Gastrocnemius medialis (tissue), 4 donors: ENCODE results near the gene MPRIP. TPM values are rescaled to one million over a fixed set of nuclear protein-coding genes. Genes with fewer than 3 reads are reported as not detected.

Source experiments
- ATAC-seq, 2 donors: fragments of 150-250 bp; one replicate each; pipeline ENCODE4 v1.9.1; 2016
- DNase-seq, 2 donors: peaks; one replicate each; pipeline ENCODE4 v3.0.0-alpha.2; 2019
- H3K27ac ChIP-seq, 4 donors: fragments of 200-600 bp; sonication (generic); 1 replicate in 1 of 4; 2 replicates in 3 of 4; pipeline ENCODE4 v1.5.1; 2016 to 2018; ENCODE audit warnings: mild to moderate bottlenecking in 2 of 4, moderate library complexity in 1 of 4
- H3K27me3 ChIP-seq, 3 donors: fragments of 200-600 bp; sonication (generic) in 2 of 3; 1 replicate in 1 of 3; 2 replicates in 2 of 3; pipeline versions ENCODE4 v1.5.1 to v1.6.0; 2016 to 2019; ENCODE audit warnings: mild to moderate bottlenecking in 1 of 3, moderate library complexity in 1 of 3
- H3K36me3 ChIP-seq, 2 donors: fragments of 200-600 bp; sonication (generic) in 1 of 2; one replicate each; pipeline ENCODE4 v1.5.1; 2017 to 2018
- H3K4me1 ChIP-seq, 2 donors: fragments of 200-600 bp; sonication (generic) in 1 of 2; one replicate each; pipeline ENCODE4 v1.5.1; 2016 to 2017; ENCODE audit warnings: mild to moderate bottlenecking in 2 of 2
- H3K4me3 ChIP-seq, 4 donors: fragments of 200-600 bp; sonication (generic) in 3 of 4; 1 replicate in 1 of 4; 2 replicates in 3 of 4; pipeline ENCODE4 v1.5.1; 2016 to 2019; ENCODE audit warnings: mild to moderate bottlenecking in 2 of 4
- H3K9me3 ChIP-seq, 3 donors: fragments of 200-600 bp; sonication (generic) in 2 of 3; 1 replicate in 1 of 3; 2 replicates in 2 of 3; pipeline ENCODE4 v1.5.1; 2016 to 2019
- CTCF ChIP-seq, 5 experiments: fragments of 450-650 bp in 3 of 5; fragments of 200-600 bp in 2 of 5; sonication (generic) in 2 of 5; IDR thresholded peaks in 4 of 5; conservative IDR thresholded peaks in 1 of 5; 1 replicate in 4 of 5; 2 replicates in 1 of 5; pipeline ENCODE4 v1.5.1; 2016 to 2019; ENCODE audit warnings: antibody characterized with exemption in 5 of 5, mild to moderate bottlenecking in 3 of 5, moderate library complexity in 3 of 5
- POLR2A ChIP-seq, 2 donors: fragments of 450-650 bp; IDR thresholded peaks; one replicate each; pipeline ENCODE4 v1.6.1; 2017; ENCODE audit warnings: antibody characterized with exemption in 2 of 2, mild to moderate bottlenecking in 2 of 2, moderate library complexity in 2 of 2
- in situ Hi-C, 4 donors: fragments of 200-750 bp; cut with MboI; loops; one replicate each; pipeline versions ENCODE4 v1.15.0 to v1.8.0; 2017; ENCODE audit warnings: low sequenced_read_pairs in 4 of 4
- intact Hi-C: fragments of 100-400 bp; cut with DNase I; formaldehyde crosslinking; loops from one replicate; pipeline ENCODE4 v1.15.1; 2023; ENCODE audit warnings: low total_unique reads
- total RNA-seq, 4 donors: library from RNA; depleted of rRNA; stranded (reverse); fragments of >200 nt; gene quantifications; one replicate each; pipeline versions ENCODE4 v1.1.0 to v1.2.3, GENCODE V29; 2016

The MPRIP gene
- total RNA-seq, 4 donors from 2014 or later, result 71.1 to 127 (median 124) TPM

GRCh38 chr17:17064322-17064721 lies 22.1 kb downstream of the MPRIP start:
- in situ Hi-C loops, result no loop called here
- Histone ChIP-seq H3K27me3 (no peaks in the 10 kb centered on the region), H3K27ac (peak overlapping the region; percentile 77 to 86 (median 78)), H3K9me3 (no peaks in the 10 kb centered on the region), H3K4me1 (peaks cover 84 to 87% of the 10 kb centered on the region in 2 donors), H3K36me3 (no peaks in the 10 kb centered on the region), H3K4me3 (no peak overlapping the region)
- intact Hi-C loops, result no loop called here
- no peak for DNase-seq
- TF ChIP-seq POLR2A (IDR thresholded peaks at IDR 0.05), result no peak
- no peak for TF ChIP-seq CTCF (IDR thresholded peaks at IDR 0.05 in 4 of 5, conservative IDR thresholded peaks at IDR 0.05 in 1 of 5)
- ATAC-seq, result no peak

DNA sequence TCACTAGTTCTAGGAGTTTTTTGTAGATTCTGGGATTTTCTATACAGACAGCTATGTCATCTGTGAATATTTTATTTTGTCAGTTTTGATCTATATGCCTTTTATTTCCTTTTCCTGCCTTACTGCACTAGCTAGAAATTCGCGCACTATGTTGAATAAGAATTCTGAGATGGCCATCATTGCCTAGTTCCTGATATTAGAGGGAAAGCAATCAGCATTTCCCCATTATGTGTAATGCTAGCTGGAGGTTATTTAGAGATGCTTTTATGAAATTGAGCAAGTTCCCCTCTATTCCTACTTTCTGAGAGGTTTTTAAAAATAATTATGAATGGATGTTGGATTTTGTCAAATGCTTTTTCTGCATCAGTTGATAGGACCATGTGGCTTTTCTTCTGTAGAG lies 23.8 kb downstream of the MPRIP start:
- peaks cover 79 to 86% of the 10 kb centered on the region in 2 donors for H3K4me1 ChIP-seq
- DNase-seq (no peak), ATAC-seq (no peak)
- H3K36me3 ChIP-seq, result no peaks in the 10 kb centered on the region
- no peaks in the 10 kb centered on the region for H3K9me3 ChIP-seq
- peak overlapping the region in 3 of 4 donors; percentile 77 to 86 (median 79) for H3K27ac ChIP-seq
- in situ Hi-C loops (no loop called here), intact Hi-C loops (no loop called here)
- no peak overlapping the region for H3K4me3 ChIP-seq
- no peaks in the 10 kb centered on the region for H3K27me3 ChIP-seq
- TF ChIP-seq CTCF (IDR thresholded peaks at IDR 0.05 in 4 of 5, conservative IDR thresholded peaks at IDR 0.05 in 1 of 5), result no peak

- H3K4me1 ChIP-seq, result peaks cover 79 to 86% of the 10 kb centered on the region in 2 donors
- H3K9me3 ChIP-seq, result no peaks in the 10 kb centered on the region
- ATAC-seq (no peak), DNase-seq (no peak)
- intact Hi-C loops (no loop called here), in situ Hi-C loops (no loop called here)
- H3K36me3 ChIP-seq, result no peaks in the 10 kb centered on the region
- H3K4me3 ChIP-seq, result no peak overlapping the region
- H3K27ac ChIP-seq, result peak overlapping the region in 2 of 4 donors; percentile 79 to 86
- no peaks in the 10 kb centered on the region for H3K27me3 ChIP-seq
- TF ChIP-seq CTCF (IDR thresholded peaks at IDR 0.05 in 4 of 5, conservative IDR thresholded peaks at IDR 0.05 in 1 of 5) (no peak), POLR2A (IDR thresholded peaks at IDR 0.05) (no peak)
Observed at GRCh38 chr17:17067257-17067656, 25.0 kb downstream of the MPRIP start.

DNA sequence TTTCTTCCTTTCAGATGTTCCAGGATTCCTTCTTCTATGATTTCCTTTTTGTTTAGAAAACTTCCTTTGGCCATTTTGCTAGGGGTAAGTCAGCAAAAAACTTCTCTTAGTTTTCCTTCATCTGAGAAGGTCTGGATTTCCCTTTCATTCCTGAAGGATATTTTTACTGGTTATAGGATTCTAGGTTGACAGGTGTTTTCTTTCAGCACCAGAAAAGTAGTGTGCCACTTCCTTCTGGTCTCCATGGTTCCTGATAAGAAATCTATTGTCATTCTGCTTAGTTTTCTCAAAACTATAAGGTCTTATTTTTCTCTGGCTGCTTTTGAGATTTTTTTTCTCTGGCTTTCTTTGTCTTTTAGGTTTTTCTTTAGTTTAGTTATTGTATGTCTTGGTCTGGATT lies 27.6 kb downstream of the MPRIP start:
- TF ChIP-seq CTCF (IDR thresholded peaks at IDR 0.05 in 4 of 5, conservative IDR thresholded peaks at IDR 0.05 in 1 of 5) (no peak), POLR2A (IDR thresholded peaks at IDR 0.05) (no peak)
- no peak overlapping the region for H3K4me3 ChIP-seq
- in situ Hi-C loops, result no loop called here
- peaks cover 79 to 86% of the 10 kb centered on the region in 2 donors for H3K4me1 ChIP-seq
- H3K27ac ChIP-seq, result peak overlapping the region in 2 of 4 donors; percentile 1 to 5
- DNase-seq (no peak), ATAC-seq (no peak)
- no peaks in the 10 kb centered on the region for H3K27me3 ChIP-seq
- H3K36me3 ChIP-seq, result no peaks in the 10 kb centered on the region
- no peaks in the 10 kb centered on the region for H3K9me3 ChIP-seq
- intact Hi-C loops, result no loop called here

DNA sequence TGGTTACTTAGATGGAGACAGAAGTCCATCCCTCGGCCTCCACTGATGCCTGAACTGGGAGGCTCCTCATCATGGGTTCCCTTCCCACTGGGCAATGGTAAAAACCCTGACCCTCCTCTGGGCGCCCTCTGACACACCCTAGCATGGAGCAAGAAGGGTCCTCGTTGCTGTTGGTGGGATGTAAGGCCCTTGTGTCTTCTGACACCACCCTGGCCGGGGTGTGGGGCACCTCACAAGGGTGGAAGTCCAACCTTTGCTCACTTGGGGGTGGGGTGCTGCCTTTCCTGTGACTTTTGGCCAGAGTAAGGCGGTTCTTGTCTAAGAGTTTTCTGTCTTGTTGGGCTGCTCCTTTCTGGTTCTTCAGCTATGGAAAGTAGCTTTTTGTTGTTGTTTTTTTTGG lies 28.7 kb downstream of the MPRIP start:
- H3K27ac ChIP-seq, result peak overlapping the region in 1 of 4 donors; percentile 9
- intact Hi-C loops (no loop called here), in situ Hi-C loops (no loop called here)
- H3K4me1 ChIP-seq, result peaks cover 79 to 86% of the 10 kb centered on the region in 2 donors
- no peaks in the 10 kb centered on the region for H3K27me3 ChIP-seq
- TF ChIP-seq CTCF (IDR thresholded peaks at IDR 0.05 in 4 of 5, conservative IDR thresholded peaks at IDR 0.05 in 1 of 5) (no peak), POLR2A (IDR thresholded peaks at IDR 0.05) (no peak)
- no peak overlapping the region for H3K4me3 ChIP-seq
- no peaks in the 10 kb centered on the region for H3K36me3 ChIP-seq
- no peak for ATAC-seq
- peak in 1 of 2 donors; percentile 8 for DNase-seq
- H3K9me3 ChIP-seq, result no peaks in the 10 kb centered on the region
